DMS114 treated with DMSO at 0.1 percent for 48 hours (cell line): Measurements from ENCODE around the gene ATP1A4.

Experiments
- DNase-seq: peaks from one replicate; lab custom pipeline; 2025; ENCODE audit not compliant: unreplicated experiment; lab: John Stamatoyannopoulos, UW

Gene ATP1A4

DNA sequence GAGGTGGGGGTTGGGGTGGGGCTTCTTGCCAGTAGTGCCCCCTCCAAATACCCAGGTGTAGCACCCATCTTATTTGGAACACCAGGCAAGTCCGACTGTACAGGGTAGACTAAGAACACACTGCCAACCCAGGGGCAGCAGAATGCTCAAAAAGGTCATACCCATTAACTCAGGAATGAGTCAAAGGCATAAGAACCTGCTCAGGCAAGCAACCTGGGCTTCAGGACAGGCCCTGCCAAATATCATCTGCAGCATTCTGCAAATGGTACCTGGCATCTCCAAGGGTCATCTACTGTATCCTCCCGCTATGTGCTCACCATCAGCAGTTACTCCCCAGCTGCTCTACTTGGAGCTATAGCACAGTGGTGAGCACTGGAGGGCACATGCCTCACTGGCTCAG, 73.2 kb downstream of the ATP1A4 start:
- no peak for DNase-seq

- DNase-seq = no peak
These were observed 73.9 kb downstream of the ATP1A4 start for GRCh38 chr1:160225345-160225744.

- no peak for DNase-seq
These were observed 75.2 kb downstream of the ATP1A4 start for GRCh38 chr1:160226623-160227022.

DNA sequence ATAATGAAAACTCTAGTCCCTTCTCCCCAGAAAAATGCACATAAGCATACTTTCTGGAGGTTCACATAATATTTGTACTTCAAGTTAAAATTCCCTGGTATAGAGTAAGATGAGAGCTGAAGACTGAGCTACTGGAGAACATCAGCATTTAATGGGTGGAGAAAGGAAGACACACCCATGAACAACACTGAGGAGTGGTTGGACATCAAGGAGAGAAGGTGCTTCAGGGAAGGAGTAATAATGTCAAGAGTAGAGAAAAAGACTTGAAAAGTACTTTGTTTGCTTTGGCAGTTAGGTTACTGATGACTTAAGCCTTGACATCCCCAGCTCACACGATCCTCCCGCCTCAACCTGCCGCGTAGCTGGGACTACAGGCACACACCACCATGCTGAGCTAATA, 75.6 kb downstream of the ATP1A4 start:
- no peak for DNase-seq

DNA sequence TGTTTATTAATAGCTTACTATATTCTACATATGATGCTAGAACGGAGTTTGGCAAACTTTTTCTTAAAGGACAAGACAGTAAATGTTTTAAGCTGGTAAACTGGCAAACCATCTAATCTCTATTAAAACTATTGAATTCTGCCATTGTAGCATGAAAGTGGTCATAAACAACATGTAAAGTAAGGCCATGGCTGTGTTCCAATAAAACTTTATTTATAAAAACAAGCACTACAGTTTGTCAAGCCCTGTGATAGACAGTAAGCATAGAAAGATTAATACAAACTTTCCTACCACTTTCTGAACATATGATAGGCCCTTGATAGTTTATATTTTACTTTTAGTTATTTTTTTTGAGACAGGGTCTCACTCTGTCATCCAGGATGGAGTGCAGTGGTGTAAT, 76.2 kb downstream of the ATP1A4 start:
- DNase-seq = no peak

- no peak for DNase-seq
These were observed 77.0 kb downstream of the ATP1A4 start for GRCh38 chr1:160228431-160228830.

DNA sequence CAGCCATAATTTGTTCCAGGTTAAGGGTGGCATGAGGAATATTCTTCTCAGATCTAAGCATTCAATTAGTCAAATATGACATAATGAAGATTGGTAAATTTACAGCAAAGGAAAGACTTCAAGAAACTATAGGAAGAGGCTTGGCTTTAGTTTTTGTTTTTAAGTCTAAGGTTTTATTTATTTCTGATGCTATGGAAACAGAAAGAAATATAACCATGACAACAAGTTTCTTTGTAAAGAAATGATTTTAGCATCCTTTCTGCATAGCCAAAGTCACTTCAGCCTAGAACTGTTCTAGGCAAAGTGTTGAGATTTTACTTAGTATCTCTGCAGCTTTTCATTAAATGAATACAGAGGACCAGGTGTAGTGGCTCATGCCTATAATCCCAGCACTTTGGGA, 81.5 kb downstream of the ATP1A4 start:
- DNase-seq = no peak
